EH (cell line): ENCODE measurements around the gene TKTL1.
A peak's percentile ranks its signal among the peaks of the same experiment; 100 is the strongest.
"Not testable (repeated sequence)": the region's sequence is repeated elsewhere in the genome, so short reads cannot be mapped to it uniquely, and the experiment has no call there.

Experiments used
- DNase-seq: peaks from one replicate; pipeline ENCODE4 v3.0.0-alpha.2; 2015; ENCODE audit warnings: low read depth

The TKTL1 gene

GRCh38 chrX:154309041-154309775, 13.6 kb downstream of the TKTL1 start:
- no peak for DNase-seq

- no peak for DNase-seq
Measured at GRCh38 chrX:154310616-154311536, 15.3 kb downstream of the TKTL1 start.

GRCh38 chrX:154312116-154312515, 16.5 kb downstream of the TKTL1 start:
- no peak for DNase-seq

GRCh38 chrX:154313147-154313546, 17.6 kb downstream of the TKTL1 start:
- no peak for DNase-seq

- DNase-seq = no peak
Measured at GRCh38 chrX:154315416-154315815, 19.8 kb downstream of the TKTL1 start.

GRCh38 chrX:154317391-154317995, 21.9 kb downstream of the TKTL1 start:
- DNase-seq = peak; percentile 36

GRCh38 chrX:154320406-154320805, 24.8 kb downstream of the TKTL1 start:
- no peak for DNase-seq

GRCh38 chrX:154321152-154321551, 25.6 kb downstream of the TKTL1 start:
- no peak for DNase-seq

- peak; percentile 42 for DNase-seq
Measured at GRCh38 chrX:154321594-154321993, 26.0 kb downstream of the TKTL1 start.

- DNase-seq = no peak
Measured at GRCh38 chrX:154322890-154323289, 27.3 kb downstream of the TKTL1 start.

GRCh38 chrX:154323537-154323936, 27.9 kb downstream of the TKTL1 start:
- DNase-seq = no peak

- peak; percentile 59 for DNase-seq
Measured at GRCh38 chrX:154325541-154325940, 29.9 kb downstream of the TKTL1 start.

GRCh38 chrX:154327038-154327820, 31.6 kb downstream of the TKTL1 start:
- peak; percentile 74 for DNase-seq

- DNase-seq = no peak
Measured at GRCh38 chrX:154328646-154329045, 33.1 kb downstream of the TKTL1 start.

GRCh38 chrX:154329294-154329693, 33.7 kb downstream of the TKTL1 start:
- DNase-seq = no peak

GRCh38 chrX:154332561-154332960, 37.0 kb downstream of the TKTL1 start:
- no peak for DNase-seq

GRCh38 chrX:154333116-154333515, 37.5 kb downstream of the TKTL1 start:
- no peak for DNase-seq

GRCh38 chrX:154333837-154334271, 38.3 kb downstream of the TKTL1 start:
- no peak for DNase-seq

GRCh38 chrX:154334496-154334895, 38.9 kb downstream of the TKTL1 start:
- DNase-seq = peak; percentile 1

GRCh38 chrX:154341399-154342298, 46.1 kb downstream of the TKTL1 start:
- not testable (repeated sequence) for DNase-seq

GRCh38 chrX:154343063-154343462, 47.5 kb downstream of the TKTL1 start:
- not testable (repeated sequence) for DNase-seq
